CD14-positive monocyte (primary cell): ENCODE data around the gene ARL4A. TPM values are rescaled to one million over a fixed set of nuclear protein-coding genes. Genes with fewer than 3 reads are reported as not detected.

Experiments
- DNase-seq, 3 donors: peaks; one replicate each; pipeline ENCODE4 v3.0.0-alpha.2; 2011 to 2022
- H2AFZ ChIP-seq: 2 replicates; pipeline ENCODE4 v1.6.0; 2012; ENCODE audit warnings: mild to moderate bottlenecking, low read depth, low read length, inconsistent platforms; ENCODE audit not compliant: insufficient read depth, poor library complexity, severe bottlenecking
- H3K27ac ChIP-seq, 2 donors: 1 replicate in 1 of 2; 2 replicates in 1 of 2; pipeline ENCODE4 v1.5.1; 2012 to 2013; ENCODE audit warnings: low read length in 2 of 2, control low read depth in 1 of 2, inconsistent platforms in 1 of 2, low read depth in 1 of 2, mild to moderate bottlenecking in 1 of 2
- H3K27me3 ChIP-seq, 2 donors: one replicate each; pipeline versions ENCODE4 v1.6.0 to v1.6.1; 2011 to 2013; ENCODE audit warnings: low read length in 2 of 2; ENCODE audit not compliant: control insufficient read depth in 2 of 2, insufficient read depth in 2 of 2
- H3K36me3 ChIP-seq, 2 donors: replicated peaks in 1 of 2; 1 replicate in 1 of 2; 2 replicates in 1 of 2; pipeline versions ENCODE4 v1.5.1 to v1.6.1; 2012 to 2013; ENCODE audit warnings: low read length in 2 of 2, control low read depth in 1 of 2, inconsistent platforms in 1 of 2, mild to moderate bottlenecking in 1 of 2; ENCODE audit not compliant: insufficient read depth in 2 of 2, control insufficient read depth in 1 of 2
- H3K4me1 ChIP-seq, 2 donors: 1 replicate in 1 of 2; 2 replicates in 1 of 2; pipeline versions ENCODE4 v1.5.1 to v1.6.1; 2012 to 2013; ENCODE audit warnings: low read length in 2 of 2, control low read depth in 1 of 2, inconsistent platforms in 1 of 2, mild to moderate bottlenecking in 1 of 2, moderate library complexity in 1 of 2; ENCODE audit not compliant: insufficient read depth in 2 of 2, control insufficient read depth in 1 of 2
- H3K4me2 ChIP-seq: replicated peaks from 2 replicates; pipeline ENCODE3; 2012; ENCODE audit warnings: low read length, moderate library complexity, mild to moderate bottlenecking; ENCODE audit not compliant: poor library complexity, severe bottlenecking; ENCODE audit errors: extremely low read depth
- H3K4me3 ChIP-seq, 3 experiments: fragments of 200-600 bp in 1 of 3; sonication (generic) in 1 of 3; replicated peaks in 1 of 3; 1 replicate in 2 of 3; 2 replicates in 1 of 3; pipeline ENCODE4 v1.5.1; 2011 to 2013; ENCODE audit warnings: low read length in 3 of 3, mild to moderate bottlenecking in 3 of 3, control low read depth in 2 of 3, low read depth in 2 of 3, inconsistent platforms in 1 of 3, moderate library complexity in 1 of 3
- H3K79me2 ChIP-seq: 2 replicates; pipeline ENCODE4 v1.6.0; 2012; ENCODE audit warnings: mild to moderate bottlenecking, control low read depth, inconsistent platforms, low read length, moderate library complexity; ENCODE audit not compliant: insufficient read depth
- H3K9ac ChIP-seq: 2 replicates; pipeline ENCODE4 v1.6.0; 2017; ENCODE audit warnings: low read length, mild to moderate bottlenecking; ENCODE audit not compliant: insufficient read depth, poor library complexity, severe bottlenecking
- H3K9me3 ChIP-seq, 2 donors: replicated peaks in 1 of 2; 1 replicate in 1 of 2; 2 replicates in 1 of 2; pipeline versions ENCODE4 v1.5.1 to v1.6.1; 2012 to 2013; ENCODE audit warnings: low read length in 2 of 2, control low read depth in 1 of 2; ENCODE audit not compliant: control insufficient read depth in 1 of 2, insufficient read depth in 1 of 2
- H4K20me1 ChIP-seq: 2 replicates; pipeline ENCODE4 v1.6.0; 2012; ENCODE audit warnings: mild to moderate bottlenecking, low read length, control low read depth, moderate library complexity; ENCODE audit not compliant: insufficient read depth
- H3K27ac Mint-ChIP-seq, 7 donors: one replicate each; pipeline ENCODE4 v1.8.0; 2020; ENCODE audit warnings: mild to moderate bottlenecking in 7 of 7, mixed read lengths in 7 of 7, moderate library complexity in 6 of 7, inconsistent platforms in 2 of 7
- H3K27me3 Mint-ChIP-seq, 3 donors: one replicate each; pipeline ENCODE4 v1.8.0; 2021 to 2022; ENCODE audit warnings: low read depth in 3 of 3, mild to moderate bottlenecking in 3 of 3, mixed read lengths in 3 of 3, moderate library complexity in 3 of 3, inconsistent platforms in 1 of 3
- H3K36me3 Mint-ChIP-seq, 2 donors: one replicate each; pipeline ENCODE4 v1.8.0; 2020; ENCODE audit warnings: mixed read lengths in 2 of 2, inconsistent platforms in 1 of 2, mild to moderate bottlenecking in 1 of 2
- H3K4me1 Mint-ChIP-seq: one replicate; pipeline ENCODE4 v1.8.0; 2020; ENCODE audit warnings: mild to moderate bottlenecking, mixed read lengths
- H3K4me3 Mint-ChIP-seq, 2 donors: one replicate each; pipeline ENCODE4 v1.8.0; 2020; ENCODE audit warnings: mild to moderate bottlenecking in 2 of 2, mixed read lengths in 2 of 2, moderate library complexity in 1 of 2
- H3K9me3 Mint-ChIP-seq, 7 donors: one replicate each; pipeline ENCODE4 v1.8.0; 2020 to 2022; ENCODE audit warnings: mixed read lengths in 7 of 7, mild to moderate bottlenecking in 6 of 7, moderate library complexity in 6 of 7, inconsistent platforms in 2 of 7
- WGBS: methylation state at CpG from one replicate; pipeline ENCODE4 v1.1.5; 2013; ENCODE audit warnings: missing lambda C conversion rate; ENCODE audit not compliant: insufficient coverage; 5-methylcytosine and 5-hydroxymethylcytosine counted together
- intact Hi-C, 2 donors: fragments of 100-400 bp; cut with micrococcal nuclease; formaldehyde crosslinking; loops; one replicate each; pipeline versions ENCODE4 v1.15.0 to v1.15.1; 2023
- polyA plus RNA-seq, 3 donors: library from polyadenylated mRNA; depleted of rRNA in 1 of 3; unstranded in 2 of 3; stranded (reverse) in 1 of 3; fragments of 300-500 nt in 2 of 3; fragments of >200 nt in 1 of 3; fragmentation: Illumina TruSeq in 2 of 3; gene quantifications; 1 replicate in 2 of 3; 2 replicates in 1 of 3; pipeline ENCODE4 v1.2.3, GENCODE V29; 2012 to 2021
- TF ChIP-seq, protein P1 (sequence below): fragments of 200-600 bp; IDR thresholded peaks from one replicate; pipeline ENCODE4 v1.8.0; 2022; ENCODE audit warnings: antibody characterized with exemption, mild to moderate bottlenecking

Gene ARL4A
- polyA plus RNA-seq, 3 donors: 60.3 to 125 (median 69.3) TPM

DNA sequence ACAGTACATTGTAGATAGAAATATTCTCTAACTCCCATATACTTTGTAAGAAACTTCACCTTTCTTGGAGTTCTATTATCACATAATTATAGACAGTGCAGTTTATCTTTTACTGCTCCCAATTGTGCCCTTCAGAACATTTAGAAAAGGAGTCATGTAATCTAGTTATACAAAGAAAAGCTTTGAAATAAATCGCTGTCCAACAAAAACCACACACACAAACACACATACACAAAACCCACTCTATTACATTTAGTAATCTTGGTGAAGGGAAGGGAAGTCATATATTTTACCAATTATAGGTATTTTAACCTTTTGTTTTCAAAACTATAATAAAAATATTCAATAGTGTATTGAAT lies 26.9 kb downstream of the ARL4A start:
- TF ChIP-seq, protein P1, sequence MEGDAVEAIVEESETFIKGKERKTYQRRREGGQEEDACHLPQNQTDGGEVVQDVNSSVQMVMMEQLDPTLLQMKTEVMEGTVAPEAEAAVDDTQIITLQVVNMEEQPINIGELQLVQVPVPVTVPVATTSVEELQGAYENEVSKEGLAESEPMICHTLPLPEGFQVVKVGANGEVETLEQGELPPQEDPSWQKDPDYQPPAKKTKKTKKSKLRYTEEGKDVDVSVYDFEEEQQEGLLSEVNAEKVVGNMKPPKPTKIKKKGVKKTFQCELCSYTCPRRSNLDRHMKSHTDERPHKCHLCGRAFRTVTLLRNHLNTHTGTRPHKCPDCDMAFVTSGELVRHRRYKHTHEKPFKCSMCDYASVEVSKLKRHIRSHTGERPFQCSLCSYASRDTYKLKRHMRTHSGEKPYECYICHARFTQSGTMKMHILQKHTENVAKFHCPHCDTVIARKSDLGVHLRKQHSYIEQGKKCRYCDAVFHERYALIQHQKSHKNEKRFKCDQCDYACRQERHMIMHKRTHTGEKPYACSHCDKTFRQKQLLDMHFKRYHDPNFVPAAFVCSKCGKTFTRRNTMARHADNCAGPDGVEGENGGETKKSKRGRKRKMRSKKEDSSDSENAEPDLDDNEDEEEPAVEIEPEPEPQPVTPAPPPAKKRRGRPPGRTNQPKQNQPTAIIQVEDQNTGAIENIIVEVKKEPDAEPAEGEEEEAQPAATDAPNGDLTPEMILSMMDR: no peak
- Histone ChIP-seq H3K4me2 (no peak overlapping the region), H3K9me3 (no peaks in the 10 kb centered on the region), H3K27me3 (no peaks in the 10 kb centered on the region), H3K36me3 (no peaks in the 10 kb centered on the region), H3K4me1 (peaks cover 40 to 54% of the 10 kb centered on the region in 2 donors), H4K20me1 (no peaks in the 10 kb centered on the region), H3K79me2 (no peaks in the 10 kb centered on the region), H2AFZ (no peak overlapping the region), H3K27ac (no peak overlapping the region), H3K4me3 (no peak overlapping the region), H3K9ac (no peak overlapping the region)
- H3K27me3 Mint-ChIP-seq: peaks cover 0 to 1% (median 0%) of the 10 kb centered on the region in 3 donors
- no peak overlapping the region for H3K27ac Mint-ChIP-seq
- no peak overlapping the region for H3K4me3 Mint-ChIP-seq
- WGBS: no CpG with 5 or more reads among the region's 1 CpG
- H3K36me3 Mint-ChIP-seq: no peaks in the 10 kb centered on the region
- no peak for DNase-seq
- H3K4me1 Mint-ChIP-seq: peaks cover 48% of the 10 kb centered on the region
- peaks cover 0 to 2% (median 0%) of the 10 kb centered on the region in 7 donors for H3K9me3 Mint-ChIP-seq
- intact Hi-C loops: loop anchor here in 1 of 2 donors (10.0 kb wide), 1 partner anchor 70 kb away; no protein-coding TSS in a partner anchor

DNA sequence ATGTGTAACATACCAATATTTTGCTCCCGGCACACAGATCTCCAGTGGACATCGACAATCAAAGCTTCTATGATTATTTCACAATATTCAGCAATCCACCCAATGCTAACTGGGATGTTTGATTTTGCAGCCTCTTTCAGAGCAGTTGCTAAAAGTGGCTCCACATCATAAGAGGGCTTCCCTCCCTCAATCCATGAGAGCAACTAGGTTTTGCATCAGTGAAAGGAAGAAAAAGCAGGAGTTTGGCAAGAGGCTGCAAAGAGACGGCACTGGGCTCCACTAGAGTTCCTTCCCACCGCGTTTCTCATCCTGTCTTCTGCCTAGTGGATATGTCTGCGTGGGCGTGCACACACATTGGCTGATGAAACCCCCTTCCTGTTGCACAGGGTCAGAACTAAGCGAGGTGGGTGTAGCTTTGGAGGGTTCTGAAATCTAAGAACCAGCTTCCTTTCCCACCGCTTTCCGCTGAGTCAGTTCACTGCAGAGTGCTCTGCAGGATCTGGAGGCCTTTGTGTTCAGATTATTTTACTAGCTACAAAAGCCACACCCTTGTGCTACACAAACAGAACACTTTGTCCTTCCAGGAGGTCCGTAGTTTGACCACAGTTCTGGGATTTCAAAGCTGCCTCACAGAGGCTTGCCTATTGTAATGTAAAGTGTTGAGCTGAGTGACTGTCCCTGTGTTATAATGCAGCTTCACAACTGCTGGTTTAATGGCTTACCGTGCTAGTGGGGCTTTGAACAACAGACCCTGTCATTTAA lies 28.1 kb downstream of the ARL4A start:
- H4K20me1 ChIP-seq: no peaks in the 10 kb centered on the region
- H3K9me3 Mint-ChIP-seq: peaks cover 0 to 2% (median 0%) of the 10 kb centered on the region in 7 donors
- peak overlapping the region in 2 of 3 experiments; percentile 1 to 53 for H3K4me3 ChIP-seq
- no peaks in the 10 kb centered on the region for H3K9me3 ChIP-seq
- peaks cover 51 to 66% of the 10 kb centered on the region in 2 donors for H3K4me1 ChIP-seq
- WGBS: 0% methylated on average over 7 of the region's 12 CpGs
- H3K79me2 ChIP-seq: no peaks in the 10 kb centered on the region
- intact Hi-C loops: loop anchor here in 1 of 2 donors (10.0 kb wide), 1 partner anchor 71 kb away; no protein-coding TSS in a partner anchor
- DNase-seq: peak; percentile 55 to 65 (median 60)
- H3K27ac Mint-ChIP-seq: peak overlapping the region; percentile 75 to 93 (median 84)
- peak overlapping the region; percentile 70 for H2AFZ ChIP-seq
- peaks cover 58% of the 10 kb centered on the region for H3K4me1 Mint-ChIP-seq
- peaks cover 0 to 1% (median 0%) of the 10 kb centered on the region in 3 donors for H3K27me3 Mint-ChIP-seq
- no peak overlapping the region for H3K9ac ChIP-seq
- H3K27ac ChIP-seq: peak overlapping the region; percentile 13 to 63
- H3K4me2 ChIP-seq: peak overlapping the region; percentile 72
- no peaks in the 10 kb centered on the region for H3K36me3 Mint-ChIP-seq
- no peaks in the 10 kb centered on the region for H3K36me3 ChIP-seq
- TF ChIP-seq, protein P1: no peak
- H3K27me3 ChIP-seq: no peaks in the 10 kb centered on the region
- peak overlapping the region; percentile 68 to 87 for H3K4me3 Mint-ChIP-seq
